Ishikawa (cell line): ENCODE results near the gene UBL3.

ENCODE experiments used
- CEBPB ChIP-seq: IDR thresholded peaks from 2 replicates; pipeline ENCODE4 v1.6.1; 2012
- CREB1 ChIP-seq: IDR thresholded peaks from 2 replicates; pipeline ENCODE4 v1.6.1; 2012; ENCODE audit warnings: low read depth
- EGR1 ChIP-seq: IDR thresholded peaks from 2 replicates; pipeline ENCODE4 v1.6.1; 2012
- EP300 ChIP-seq: IDR thresholded peaks from 2 replicates; pipeline ENCODE4 v1.6.1; 2012; ENCODE audit warnings: borderline replicate concordance
- FOXM1 ChIP-seq: IDR thresholded peaks from 2 replicates; pipeline ENCODE4 v1.6.1; 2012; ENCODE audit warnings: low read depth, borderline replicate concordance
- MAX ChIP-seq: IDR thresholded peaks from 2 replicates; pipeline ENCODE4 v1.6.1; 2012
- RAD21 ChIP-seq: IDR thresholded peaks from 2 replicates; pipeline ENCODE4 v1.6.1; 2012; ENCODE audit warnings: low read depth
- REST ChIP-seq: IDR thresholded peaks from 2 replicates; pipeline ENCODE4 v1.6.1; 2012; ENCODE audit warnings: low read depth, mild to moderate bottlenecking
- TAF1 ChIP-seq: IDR thresholded peaks from 2 replicates; pipeline ENCODE4 v1.6.1; 2012; ENCODE audit warnings: low read depth, mild to moderate bottlenecking
- TCF12 ChIP-seq: IDR thresholded peaks from 2 replicates; pipeline ENCODE4 v1.6.1; 2012; ENCODE audit warnings: low read depth
- TEAD4 ChIP-seq: IDR thresholded peaks from 2 replicates; pipeline ENCODE4 v1.6.1; 2012
- YY1 ChIP-seq: IDR thresholded peaks from 2 replicates; pipeline ENCODE4 v1.6.1; 2012; ENCODE audit warnings: low read depth
- ZBTB7A ChIP-seq: IDR thresholded peaks from 2 replicates; pipeline ENCODE4 v1.6.1; 2012; ENCODE audit warnings: low read depth

- TF ChIP-seq EGR1 (no peak), CEBPB (no peak), YY1 (no peak), MAX (no peak), TEAD4 (no peak), EP300 (no peak), ZBTB7A (no peak), FOXM1 (no peak), REST (no peak), RAD21 (no peak), TCF12 (no peak), CREB1 (no peak), TAF1 (no peak)
Observed at GRCh38 chr13:29856426-29856825, 6.0 kb upstream of the UBL3 start.
